HG03354 (cell line): Measurements from ENCODE around the gene IL25.
"Not testable (repeated sequence)": the region's sequence is repeated elsewhere in the genome, so short reads cannot be mapped to it uniquely, and the experiment has no call there.

ENCODE experiments used
- ATAC-seq: cut with Tn5 transposase; IDR thresholded peaks from one replicate; pipeline ENCODE4 v1.9.1; 2021; ENCODE audit warnings: mild to moderate bottlenecking; ENCODE audit not compliant: unreplicated experiment, poor library complexity, severe bottlenecking

The IL25 gene

GRCh38 chr14:23372509-23372908 is at the start of gene IL25:
Gene IL25, plus strand, starts transcription at chr14:23372809.
- no peak for ATAC-seq

DNA sequence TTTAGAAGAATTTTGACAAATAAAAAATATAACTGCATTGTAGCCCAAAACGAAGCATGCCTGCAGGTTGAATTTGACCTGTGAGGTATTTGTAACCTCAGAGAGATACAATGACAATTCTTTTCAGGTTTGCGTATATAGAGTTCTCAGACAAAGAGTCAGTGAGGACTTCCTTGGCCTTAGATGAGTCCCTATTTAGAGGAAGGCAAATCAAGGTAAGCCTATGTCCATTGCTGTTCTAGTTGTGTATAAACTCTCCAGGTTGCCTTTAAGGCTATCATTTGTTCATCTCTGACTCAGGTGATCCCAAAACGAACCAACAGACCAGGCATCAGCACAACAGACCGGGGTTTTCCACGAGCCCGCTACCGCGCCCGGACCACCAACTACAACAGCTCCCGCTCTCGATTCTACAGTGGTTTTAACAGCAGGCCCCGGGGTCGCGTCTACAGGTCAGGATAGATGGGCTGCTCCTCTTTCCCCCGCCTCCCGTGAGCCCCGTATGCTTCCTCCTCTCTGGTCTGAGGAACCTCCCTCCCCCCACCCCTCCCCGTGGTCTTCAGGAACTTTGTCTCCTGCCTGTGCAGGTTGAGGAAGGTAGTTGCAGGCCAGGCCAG is 48.7 kb upstream of the IL25 start:
- ATAC-seq, result no peak

DNA sequence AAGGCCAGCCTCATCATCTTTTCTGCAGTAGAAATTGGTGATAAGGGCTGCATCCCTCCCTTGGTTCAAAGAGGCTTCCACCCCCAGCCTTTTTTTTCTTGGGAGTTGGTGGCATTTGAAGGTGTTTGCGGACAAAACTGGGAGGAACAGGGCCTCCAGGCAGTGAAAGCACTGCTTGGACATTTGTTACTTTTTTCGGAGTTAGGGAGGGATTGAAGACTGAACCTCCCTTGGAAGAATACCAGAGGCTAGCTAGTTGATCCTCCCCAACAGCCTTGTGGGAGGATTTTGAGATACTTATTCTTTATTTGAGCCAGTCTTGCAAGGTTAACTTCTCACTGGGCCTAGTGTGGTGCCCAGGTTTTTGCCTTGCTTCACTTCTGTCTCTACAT is 48.2 kb upstream of the IL25 start:
- no peak for ATAC-seq

DNA sequence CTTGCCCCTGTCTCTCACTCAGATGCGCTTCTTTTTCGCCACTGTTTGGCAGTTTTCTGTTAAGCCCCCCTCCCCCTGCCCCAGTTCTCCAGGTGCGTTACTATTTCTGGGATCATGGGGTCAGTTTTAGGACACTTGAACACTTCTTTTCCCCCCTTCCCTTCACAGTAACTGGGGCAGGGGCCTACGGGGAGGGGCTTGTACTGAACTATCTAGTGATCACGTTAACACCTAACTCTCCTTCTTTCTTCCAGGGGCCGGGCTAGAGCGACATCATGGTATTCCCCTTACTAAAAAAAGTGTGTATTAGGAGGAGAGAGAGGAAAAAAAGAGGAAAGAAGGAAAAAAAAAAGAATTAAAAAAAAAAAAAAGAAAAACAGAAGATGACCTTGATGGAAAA is 47.6 kb upstream of the IL25 start:
- no peak for ATAC-seq

GRCh38 chr14:23325746-23326145 is 46.9 kb upstream of the IL25 start:
- ATAC-seq, result not testable (repeated sequence)

GRCh38 chr14:23326491-23327332 is 45.9 kb upstream of the IL25 start:
- ATAC-seq, result no peak

GRCh38 chr14:23327947-23328744 is 44.5 kb upstream of the IL25 start:
- no peak for ATAC-seq

DNA sequence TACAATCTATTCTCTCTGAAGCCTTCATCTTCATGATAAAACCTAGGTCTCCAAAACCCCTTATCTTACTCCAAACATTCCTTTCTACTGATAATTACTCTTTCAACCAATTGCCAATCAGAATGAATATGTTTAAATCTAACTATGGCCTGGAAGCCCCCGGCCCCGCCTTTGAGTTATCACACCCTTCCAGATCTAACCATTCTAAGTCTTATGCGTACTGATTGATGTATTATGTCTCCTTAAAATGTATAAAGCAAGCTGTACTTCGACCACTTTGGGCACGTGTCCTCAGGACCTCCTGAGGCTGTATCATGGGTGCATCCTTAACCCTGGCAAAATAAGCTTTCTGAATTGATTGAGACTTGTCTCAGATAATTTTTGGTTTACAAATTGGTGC is 37.0 kb upstream of the IL25 start:
- ATAC-seq, result no peak

DNA sequence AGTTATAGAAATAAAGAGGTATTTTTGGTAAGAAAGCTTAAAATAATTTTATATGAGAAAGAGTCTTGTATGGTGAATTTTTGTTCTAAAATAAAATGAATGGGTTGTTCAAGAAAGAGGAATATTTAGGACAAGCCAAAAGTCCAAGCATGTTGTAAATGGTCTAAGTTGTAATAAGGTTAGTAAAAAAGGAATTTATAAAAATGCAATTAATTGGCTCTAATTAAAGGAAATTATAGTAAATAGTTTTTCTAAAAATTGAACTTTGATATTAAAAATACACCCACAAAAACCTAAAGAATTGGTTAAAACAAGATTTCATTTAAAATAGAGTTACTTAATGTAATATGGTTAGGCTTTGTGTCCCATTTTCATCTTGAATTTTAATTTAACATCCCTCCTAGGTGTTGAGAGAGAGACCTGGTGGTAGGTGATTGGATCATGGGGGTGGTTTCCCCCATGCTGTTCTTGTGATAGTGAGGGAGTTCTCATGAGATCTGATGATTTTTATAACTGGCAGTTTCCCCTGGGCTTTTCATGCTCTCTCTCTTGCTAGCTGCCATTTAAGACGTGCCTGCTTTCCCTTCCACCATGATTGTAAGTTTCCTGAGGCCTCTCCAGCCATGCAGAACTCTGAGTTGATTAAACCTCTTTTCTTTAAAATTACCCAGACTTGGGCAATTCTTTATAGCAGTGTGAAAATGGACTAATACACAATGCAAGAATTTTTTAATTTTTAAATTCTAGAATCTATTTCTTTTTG is 32.9 kb upstream of the IL25 start:
- no peak for ATAC-seq

GRCh38 chr14:23344481-23344880 is 28.1 kb upstream of the IL25 start:
- no peak for ATAC-seq

- ATAC-seq, result no peak
Observed at GRCh38 chr14:23345987-23346692, 26.5 kb upstream of the IL25 start.

- ATAC-seq, result no peak
Observed at GRCh38 chr14:23346693-23347405, 25.8 kb upstream of the IL25 start.

DNA sequence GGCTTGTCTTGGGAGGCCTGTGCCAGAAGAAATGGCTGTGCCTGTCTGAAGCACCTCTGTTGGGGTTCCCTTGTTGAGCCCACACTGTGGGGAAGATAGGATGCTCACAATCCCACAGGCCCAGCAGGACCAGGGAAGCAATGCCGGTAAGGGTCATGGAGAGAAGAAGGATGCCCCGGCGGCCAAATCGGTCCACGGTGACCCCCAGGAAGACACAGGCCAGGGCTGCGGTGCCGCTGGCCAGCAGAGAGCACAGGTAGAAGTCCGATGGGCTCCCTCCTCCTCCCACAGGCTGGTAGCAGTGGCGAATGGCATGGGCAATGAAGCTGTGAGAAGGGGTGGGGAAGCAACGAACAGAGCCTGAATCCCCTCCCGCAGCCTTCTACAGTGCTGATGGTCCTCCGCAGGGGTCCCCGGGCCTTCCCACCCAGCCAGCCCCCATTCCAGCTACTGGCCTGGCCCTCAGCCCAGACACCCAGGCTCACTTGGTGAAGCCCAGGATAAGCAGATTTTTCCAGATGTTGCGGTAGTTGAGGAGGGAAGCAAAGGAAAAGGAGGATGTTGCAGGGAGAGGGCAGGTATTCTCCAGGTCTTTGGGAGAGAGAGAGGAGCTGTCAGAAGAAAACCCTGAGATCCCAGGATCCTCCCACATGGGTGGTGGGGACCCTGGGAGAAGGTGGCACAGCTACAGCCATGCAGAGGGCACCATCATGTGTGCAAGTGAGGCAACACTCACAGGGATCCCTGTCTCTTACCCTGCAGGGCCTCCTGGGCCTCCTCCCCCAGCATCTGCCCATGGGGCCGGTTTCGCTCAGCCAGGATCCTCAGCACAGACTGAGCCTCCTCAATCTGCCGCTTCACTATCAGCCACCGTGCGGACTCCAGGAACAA is 25.0 kb upstream of the IL25 start:
- no peak for ATAC-seq

DNA sequence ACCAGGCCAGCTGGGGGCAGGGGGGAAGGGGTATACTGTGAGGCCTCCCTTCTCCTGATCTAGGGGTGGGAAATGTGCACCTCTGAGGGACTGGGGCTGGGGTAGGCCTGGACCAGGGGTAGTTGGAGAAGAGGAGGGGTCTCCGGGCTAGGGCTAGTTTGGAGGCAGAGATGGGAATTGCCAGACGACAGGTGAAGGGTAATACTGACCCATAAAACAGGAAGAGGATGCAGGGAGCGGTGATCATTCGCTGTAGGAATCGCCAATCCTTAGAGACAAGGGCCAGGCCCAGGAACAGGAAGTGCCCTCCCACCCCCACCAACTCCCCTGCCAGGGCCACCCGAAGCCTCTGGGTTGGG is 24.3 kb upstream of the IL25 start:
- ATAC-seq, result no peak

- no peak for ATAC-seq
Observed at GRCh38 chr14:23349156-23349845, 23.3 kb upstream of the IL25 start.

- ATAC-seq, result no peak
Observed at GRCh38 chr14:23351681-23352505, 20.7 kb upstream of the IL25 start.
